Stomach (tissue), 9 donors: ENCODE measurements around the gene EXPH5. TPM values are rescaled to one million over a fixed set of nuclear protein-coding genes. Genes with fewer than 3 reads are reported as not detected.
A peak's percentile ranks its signal among the peaks of the same experiment; 100 is the strongest.

Experiments
- DNase-seq, 2 donors: peaks; one replicate each; pipeline versions ENCODE4 v3.0.0 to v3.0.0-alpha.2; 2013 to 2019
- H3K27ac ChIP-seq, 5 donors: fragments of 200-600 bp in 4 of 5; sonication (generic) in 4 of 5; one replicate each; pipeline ENCODE4 v1.5.1; 2013 to 2019; ENCODE audit warnings: mild to moderate bottlenecking in 1 of 5, moderate library complexity in 1 of 5
- H3K27me3 ChIP-seq, 3 donors: fragments of 200-600 bp; sonication (generic); one replicate each; pipeline ENCODE4 v1.5.1; 2017 to 2019; ENCODE audit warnings: mixed run types in 1 of 3
- H3K36me3 ChIP-seq, 4 donors: fragments of 200-600 bp; sonication (generic); 1 replicate in 3 of 4; 2 replicates in 1 of 4; pipeline ENCODE4 v1.5.1; 2016 to 2019
- H3K4me1 ChIP-seq, 4 donors: fragments of 200-600 bp; sonication (generic); one replicate each; pipeline ENCODE4 v1.5.1; 2016 to 2019
- H3K4me3 ChIP-seq, 4 donors: fragments of 200-600 bp; sonication (generic) in 3 of 4; one replicate each; pipeline ENCODE4 v1.5.1; 2016 to 2019; ENCODE audit warnings: mild to moderate bottlenecking in 1 of 4
- H3K9me3 ChIP-seq, 4 donors: fragments of 200-600 bp; sonication (generic); one replicate each; pipeline ENCODE4 v1.5.1; 2016 to 2019
- CTCF ChIP-seq, 7 experiments: fragments of 450-650 bp in 4 of 7; fragments of 200-600 bp in 3 of 7; sonication (generic) in 3 of 7; IDR thresholded peaks; one replicate each; pipeline ENCODE4 v1.5.1; 2016 to 2019; ENCODE audit warnings: antibody characterized with exemption in 7 of 7, control low read depth in 2 of 7, mild to moderate bottlenecking in 1 of 7
- EP300 ChIP-seq: sonication (generic); formaldehyde crosslinking; IDR thresholded peaks from one replicate; pipeline ENCODE4 v1.6.1; 2017; ENCODE audit warnings: antibody characterized with exemption
- POLR2A ChIP-seq, 4 donors: fragments of 450-650 bp; IDR thresholded peaks; one replicate each; pipeline ENCODE4 v1.6.1; 2016; ENCODE audit warnings: antibody characterized with exemption in 4 of 4, control low read depth in 2 of 4, mild to moderate bottlenecking in 1 of 4, moderate library complexity in 1 of 4
- POLR2AphosphoS5 ChIP-seq, 3 donors: sonication (generic); formaldehyde crosslinking; IDR thresholded peaks; one replicate each; pipeline ENCODE4 v1.6.1; 2016; ENCODE audit warnings: antibody characterized with exemption in 3 of 3
- WGBS, 5 donors: extraction: QIAGEN DNeasy Blood & Tissue Kit in 3 of 5; methylation state at CpG; one replicate each; pipeline versions ENCODE4 v1.1.5 to v1.1.7; 2013 to 2018; 5-methylcytosine and 5-hydroxymethylcytosine counted together
- intact Hi-C: fragments of 100-400 bp; cut with DNase I; formaldehyde crosslinking; loops from one replicate; pipeline ENCODE4 v1.15.1; 2023; ENCODE audit warnings: low total_unique reads
- polyA plus RNA-seq, 3 donors: library from polyadenylated mRNA; stranded (reverse); fragments of 200-250 nt; gene quantifications; one replicate each; pipeline ENCODE4 v1.2.3, GENCODE V29; 2013
- total RNA-seq, 5 donors: library from RNA; depleted of rRNA; stranded (reverse); fragments of >200 nt; gene quantifications; one replicate each; pipeline versions ENCODE4 v1.1.0 to v1.2.3, GENCODE V29; 2014 to 2016
- donor health status: healthy with polysubstance abuse.
- donor health status: Bipolar disorder and iron deficiency.
- donor health status: healthy.

EXPH5 gene
- total and polyA plus RNA-seq, 8 donors = 0.75 to 23.7 (median 12.0) TPM

- Histone ChIP-seq H3K27ac (peak overlapping the region; percentile 53 to 95 (median 89)), H3K36me3 (no peaks in the 10 kb centered on the region), H3K4me1 (peaks cover 7 to 25% (median 21%) of the 10 kb centered on the region in 4 donors), H3K9me3 (no peaks in the 10 kb centered on the region), H3K4me3 (peak overlapping the region; percentile 64 to 72 (median 68)), H3K27me3 (peaks cover 0 to 7% (median 0%) of the 10 kb centered on the region in 3 donors)
- TF ChIP-seq POLR2A (IDR thresholded peaks at IDR 0.05) (no peak), CTCF (IDR thresholded peaks at IDR 0.05) (no peak), POLR2AphosphoS5 (IDR thresholded peaks at IDR 0.05) (no peak), EP300 (no peak)
- DNase-seq = no peak
- WGBS, 5 donors = 8 to 21% (median 16%) methylated on average over 5 of the region's 5 CpGs
- intact Hi-C loops = no loop called here
These were observed 411 bp upstream of the EXPH5 start for GRCh38 chr11:108593923-108594434.

GRCh38 chr11:108592591-108593213 is 866 bp downstream of the EXPH5 start:
- Histone ChIP-seq H3K36me3 (no peaks in the 10 kb centered on the region), H3K9me3 (no peaks in the 10 kb centered on the region), H3K4me1 (peaks cover 7 to 25% (median 21%) of the 10 kb centered on the region in 4 donors), H3K27ac (peak overlapping the region; percentile 85 to 95 (median 89)), H3K4me3 (peak overlapping the region; percentile 64 to 72 (median 68)), H3K27me3 (peaks cover 0 to 7% (median 0%) of the 10 kb centered on the region in 3 donors)
- peak; percentile 37 to 74 for DNase-seq
- 1 to 2% (median 1%) methylated on average over 35 to 43 of the region's 43 CpGs for WGBS, 5 donors
- intact Hi-C loops = no loop called here
- no peak for TF ChIP-seq CTCF (IDR thresholded peaks at IDR 0.05)
- TF ChIP-seq EP300 = no peak
- no peak for TF ChIP-seq POLR2AphosphoS5 (IDR thresholded peaks at IDR 0.05)
- TF ChIP-seq POLR2A (IDR thresholded peaks at IDR 0.05) = no peak

GRCh38 chr11:108591893-108592292 is 1.7 kb downstream of the EXPH5 start:
- intact Hi-C loops = no loop called here
- H3K4me1 ChIP-seq = peaks cover 7 to 25% (median 21%) of the 10 kb centered on the region in 4 donors
- H3K27ac ChIP-seq = no peak overlapping the region
- no peak for TF ChIP-seq CTCF (IDR thresholded peaks at IDR 0.05)
- TF ChIP-seq EP300 = no peak
- no peak for TF ChIP-seq POLR2A (IDR thresholded peaks at IDR 0.05)
- TF ChIP-seq POLR2AphosphoS5 (IDR thresholded peaks at IDR 0.05) = no peak
- DNase-seq = peak in 1 of 2 donors; percentile 51
- H3K4me3 ChIP-seq = peak overlapping the region in 2 of 4 donors; percentile 64 to 72
- WGBS, 5 donors = 47 to 77% (median 59%) methylated on average over 4 of the region's 4 CpGs
- peaks cover 0 to 4% (median 0%) of the 10 kb centered on the region in 3 donors for H3K27me3 ChIP-seq
- no peaks in the 10 kb centered on the region for H3K9me3 ChIP-seq
- H3K36me3 ChIP-seq = no peaks in the 10 kb centered on the region

GRCh38 chr11:108589136-108589535 is 4.4 kb downstream of the EXPH5 start:
- H3K27me3 ChIP-seq = no peaks in the 10 kb centered on the region
- DNase-seq = peak in 1 of 2 donors; percentile 18
- H3K36me3 ChIP-seq = no peaks in the 10 kb centered on the region
- intact Hi-C loops = no loop called here
- TF ChIP-seq POLR2AphosphoS5 (IDR thresholded peaks at IDR 0.05) (no peak), CTCF (IDR thresholded peaks at IDR 0.05) (no peak), EP300 (no peak), POLR2A (IDR thresholded peaks at IDR 0.05) (no peak)
- no peaks in the 10 kb centered on the region for H3K9me3 ChIP-seq
- H3K4me3 ChIP-seq = no peak overlapping the region
- 60 to 79% (median 66%) methylated on average over 1 of the region's 1 CpG for WGBS, 5 donors
- H3K27ac ChIP-seq = no peak overlapping the region
- H3K4me1 ChIP-seq = peaks cover 4 to 23% (median 17%) of the 10 kb centered on the region in 4 donors
